Right renal cortex interstitium (tissue), 3 donors: ENCODE data around the gene HDDC3. TPM values are rescaled to one million over a fixed set of nuclear protein-coding genes. Genes with fewer than 3 reads are reported as not detected.

ENCODE experiments used
- DNase-seq, 3 donors: peaks; one replicate each; pipeline ENCODE4 v3.0.0-alpha.2; 2013; ENCODE audit warnings: low read depth in 3 of 3, low spot score in 2 of 3
- polyA plus RNA-seq, 3 donors: library from polyadenylated mRNA; unstranded; fragments of 120-200 nt; gene quantifications; one replicate each; pipeline ENCODE4 v1.2.1, GENCODE V29; 2013; ENCODE audit not compliant: insufficient read length in 3 of 3

The HDDC3 gene
- polyA plus RNA-seq, 3 donors: 12.5 to 16.1 (median 15.9) TPM

DNA sequence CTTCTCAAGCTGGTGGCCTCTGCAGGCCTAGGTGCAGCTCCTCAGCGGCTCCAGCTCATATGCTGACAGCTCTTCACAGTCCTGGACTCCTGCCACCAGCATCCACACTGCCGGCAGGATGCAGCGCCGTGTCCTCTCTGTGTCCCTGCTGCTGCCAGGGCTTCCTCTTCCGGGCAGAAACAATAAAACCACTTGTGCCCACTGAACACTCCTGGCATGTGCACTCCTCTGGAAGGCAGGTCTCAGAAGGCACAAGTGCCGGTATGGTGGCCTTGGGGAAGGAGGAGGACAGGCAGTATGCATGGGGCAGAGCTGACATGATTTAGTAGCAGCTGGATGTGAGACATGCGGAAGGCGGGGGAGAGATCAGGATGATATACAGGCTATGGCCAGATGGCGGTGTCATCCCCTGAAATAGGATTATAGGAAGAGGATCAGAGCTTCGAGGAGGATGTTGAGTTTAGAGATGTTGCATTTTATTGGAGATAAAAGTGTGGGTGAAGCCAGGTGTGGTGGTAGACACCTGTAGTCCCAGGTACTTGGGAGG is 36.7 kb downstream of the HDDC3 start:
- DNase-seq: no peak

DNA sequence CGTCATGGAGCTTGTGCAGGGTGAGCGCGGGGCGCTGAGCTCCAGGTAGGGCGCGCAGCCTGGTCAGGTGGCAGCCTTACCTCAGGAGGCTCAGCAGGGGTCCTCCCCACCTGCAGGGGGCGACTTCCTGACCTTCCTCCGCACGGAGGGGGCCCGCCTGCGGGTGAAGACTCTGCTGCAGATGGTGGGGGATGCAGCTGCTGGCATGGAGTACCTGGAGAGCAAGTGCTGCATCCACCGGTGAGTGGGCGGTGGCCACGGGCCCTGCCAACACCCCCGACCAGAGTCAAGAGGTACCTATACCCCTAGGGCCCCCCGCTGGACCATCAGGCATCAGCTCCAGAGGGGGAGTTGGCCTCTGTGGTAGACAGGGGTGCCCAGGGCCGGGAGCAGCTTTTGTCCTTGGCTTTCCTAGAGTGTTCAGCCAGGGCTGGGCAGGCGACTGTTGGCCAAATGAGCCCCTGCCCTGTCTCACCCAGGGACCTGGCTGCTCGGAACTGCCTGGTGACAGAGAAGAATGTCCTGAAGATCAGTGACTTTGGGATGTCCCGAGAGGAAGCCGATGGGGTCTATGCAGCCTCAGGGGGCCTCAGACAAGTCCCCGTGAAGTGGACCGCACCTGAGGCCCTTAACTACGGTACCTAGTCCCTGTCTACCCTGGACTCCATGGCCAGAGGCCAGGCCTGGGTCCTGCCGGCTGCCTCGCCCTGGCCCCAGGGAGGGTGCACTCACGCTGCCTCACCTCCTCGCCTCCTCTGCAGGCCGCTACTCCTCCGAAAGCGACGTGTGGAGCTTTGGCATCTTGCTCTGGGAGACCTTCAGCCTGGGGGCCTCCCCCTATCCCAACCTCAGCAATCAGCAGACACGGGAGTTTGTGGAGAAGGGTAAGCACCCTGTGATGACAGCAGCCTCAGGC is 38.9 kb downstream of the HDDC3 start:
- DNase-seq: no peak

DNA sequence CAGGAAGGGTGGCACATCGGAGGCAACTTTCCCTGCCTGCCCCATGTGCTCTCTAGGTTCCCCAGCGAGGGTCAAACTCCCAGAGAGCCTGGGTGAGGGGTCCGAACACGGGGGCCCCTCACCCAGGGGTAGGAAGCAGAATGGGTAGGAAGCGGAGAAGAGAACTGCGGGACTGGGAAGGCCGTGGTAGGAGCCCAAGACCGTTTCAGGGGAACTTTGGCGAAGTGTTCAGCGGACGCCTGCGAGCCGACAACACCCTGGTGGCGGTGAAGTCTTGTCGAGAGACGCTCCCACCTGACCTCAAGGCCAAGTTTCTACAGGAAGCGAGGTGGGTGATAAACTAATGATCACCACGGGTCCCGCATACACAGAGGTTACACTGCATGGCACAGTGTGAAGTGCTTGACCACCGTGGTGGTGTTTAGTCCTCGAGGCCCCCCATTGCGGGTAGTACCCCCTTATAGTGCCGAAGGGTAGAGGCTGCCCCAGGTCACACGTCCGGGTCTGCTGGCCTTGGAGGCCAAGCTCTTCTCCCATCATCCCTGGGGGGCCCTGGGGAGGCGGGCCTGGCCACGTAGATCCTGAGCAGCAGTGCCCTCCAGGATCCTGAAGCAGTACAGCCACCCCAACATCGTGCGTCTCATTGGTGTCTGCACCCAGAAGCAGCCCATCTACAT is 39.7 kb downstream of the HDDC3 start:
- no peak for DNase-seq

DNA sequence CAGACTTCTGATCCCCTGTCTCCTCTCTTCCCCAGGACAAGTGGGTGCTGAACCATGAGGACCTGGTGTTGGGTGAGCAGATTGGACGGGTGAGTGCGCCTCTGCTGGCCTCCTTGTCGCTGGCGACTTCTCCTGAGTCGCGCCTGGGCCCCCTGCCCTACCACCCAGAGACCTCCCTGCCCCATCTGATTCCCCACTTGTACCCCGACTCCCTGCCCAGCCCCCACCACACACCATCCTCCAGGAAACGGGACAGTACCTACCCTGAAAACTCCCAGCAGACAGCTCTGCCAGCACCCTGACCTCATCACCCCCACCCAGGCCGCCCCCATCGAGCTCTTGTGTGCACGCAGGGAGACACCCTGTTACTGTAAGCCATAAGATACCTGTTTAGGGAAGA is 40.3 kb downstream of the HDDC3 start:
- no peak for DNase-seq

DNA sequence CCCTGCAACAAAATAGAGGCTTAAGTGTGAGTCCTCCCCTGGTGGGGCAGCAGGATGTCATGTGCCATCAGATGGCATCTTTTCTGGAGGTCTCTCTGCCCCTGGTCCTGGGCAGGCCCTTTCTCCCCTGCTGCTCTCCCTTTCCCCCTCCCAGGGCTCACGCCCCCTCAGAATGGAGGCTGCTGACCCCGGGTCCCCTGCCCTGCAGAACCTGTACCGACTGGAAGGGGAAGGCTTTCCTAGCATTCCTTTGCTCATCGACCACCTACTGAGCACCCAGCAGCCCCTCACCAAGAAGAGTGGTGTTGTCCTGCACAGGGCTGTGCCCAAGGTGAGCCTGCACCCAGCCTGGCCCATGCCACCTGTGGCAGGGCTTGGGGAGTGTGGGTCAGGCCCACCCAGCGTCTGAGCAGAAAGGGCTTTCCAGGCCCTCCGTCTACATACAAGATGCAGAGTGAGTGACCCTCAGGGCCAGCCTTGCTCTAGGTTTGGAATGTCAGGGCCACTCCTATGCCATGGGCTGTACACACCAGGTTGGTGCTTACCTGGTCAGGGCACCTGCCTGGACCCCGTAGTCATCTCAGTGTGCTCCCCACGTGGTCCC is 40.9 kb downstream of the HDDC3 start:
- no peak for DNase-seq

DNA sequence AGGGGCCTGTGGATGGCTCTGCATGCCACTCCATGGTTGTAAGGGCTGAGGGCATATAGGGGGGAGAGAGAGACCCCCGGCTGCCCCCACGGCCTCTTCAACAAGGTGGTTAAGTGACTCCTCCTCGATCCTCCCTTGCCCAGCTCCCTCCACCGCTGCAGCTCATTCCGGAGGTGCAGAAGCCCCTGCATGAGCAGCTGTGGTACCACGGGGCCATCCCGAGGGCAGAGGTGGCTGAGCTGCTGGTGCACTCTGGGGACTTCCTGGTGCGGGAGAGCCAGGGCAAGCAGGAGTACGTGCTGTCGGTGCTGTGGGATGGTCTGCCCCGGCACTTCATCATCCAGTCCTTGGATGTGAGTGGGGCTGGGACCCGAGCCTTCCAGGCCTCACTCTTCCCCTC is 41.5 kb downstream of the HDDC3 start:
- no peak for DNase-seq

DNA sequence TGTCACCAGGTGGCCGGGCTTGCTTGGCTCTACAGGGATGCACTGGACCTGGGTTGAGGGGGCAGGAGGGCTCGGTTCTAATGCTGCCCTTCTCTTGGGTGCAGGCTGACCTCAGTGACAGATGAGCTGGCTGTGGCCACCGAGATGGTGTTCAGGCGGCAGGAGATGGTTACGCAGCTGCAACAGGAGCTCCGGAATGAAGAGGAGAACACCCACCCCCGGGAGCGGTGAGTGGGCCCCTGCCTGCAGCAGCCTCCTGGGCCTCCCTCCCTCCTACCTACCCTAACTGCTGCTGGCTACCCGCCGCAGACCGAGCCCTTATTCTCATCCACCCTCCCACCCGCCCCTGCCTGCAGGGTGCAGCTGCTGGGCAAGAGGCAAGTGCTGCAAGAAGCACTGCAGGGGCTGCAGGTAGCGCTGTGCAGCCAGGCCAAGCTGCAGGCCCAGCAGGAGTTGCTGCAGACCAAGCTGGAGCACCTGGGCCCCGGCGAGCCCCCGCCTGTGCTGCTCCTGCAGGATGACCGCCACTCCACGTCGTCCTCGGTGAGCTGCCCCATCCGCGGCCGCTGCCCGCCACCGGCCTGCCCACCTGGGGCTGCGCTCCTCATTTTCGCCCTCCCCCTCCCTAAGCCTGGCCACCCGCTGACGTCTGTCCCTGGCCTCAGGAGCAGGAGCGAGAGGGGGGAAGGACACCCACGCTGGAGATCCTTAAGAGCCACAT is 42.5 kb downstream of the HDDC3 start:
- DNase-seq: no peak

DNA sequence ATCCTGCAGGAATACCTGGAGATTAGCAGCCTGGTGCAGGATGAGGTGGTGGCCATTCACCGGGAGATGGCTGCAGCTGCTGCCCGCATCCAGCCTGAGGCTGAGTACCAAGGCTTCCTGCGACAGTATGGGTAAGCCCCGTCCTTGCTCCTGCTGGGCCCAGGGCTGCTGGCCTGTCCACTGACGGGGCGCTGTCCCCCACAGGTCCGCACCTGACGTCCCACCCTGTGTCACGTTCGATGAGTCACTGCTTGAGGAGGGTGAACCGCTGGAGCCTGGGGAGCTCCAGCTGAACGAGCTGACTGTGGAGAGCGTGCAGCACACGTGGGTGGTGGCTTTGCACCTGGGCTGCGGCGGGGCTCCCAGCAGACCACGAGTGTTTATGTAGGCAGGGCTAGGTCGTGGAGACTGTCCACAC is 43.0 kb downstream of the HDDC3 start:
- DNase-seq: no peak

DNA sequence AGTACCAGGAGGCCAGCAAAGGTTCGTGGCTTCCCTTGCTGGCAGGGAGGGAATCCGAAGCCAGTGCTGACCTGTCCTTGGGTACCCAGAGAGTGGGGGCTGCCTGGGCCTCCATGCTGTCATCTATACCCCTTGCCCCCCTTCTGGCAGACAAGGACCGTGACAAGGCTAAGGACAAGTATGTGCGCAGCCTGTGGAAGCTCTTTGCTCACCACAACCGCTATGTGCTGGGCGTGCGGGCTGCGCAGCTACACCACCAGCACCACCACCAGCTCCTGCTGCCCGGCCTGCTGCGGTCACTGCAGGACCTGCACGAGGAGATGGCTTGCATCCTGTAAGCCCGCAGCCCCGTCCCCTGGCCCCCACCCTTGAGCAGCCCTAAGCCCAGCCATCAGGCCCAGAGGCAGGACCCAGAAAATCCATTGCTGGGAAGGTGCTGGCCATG is 45.3 kb downstream of the HDDC3 start:
- DNase-seq: no peak

DNA sequence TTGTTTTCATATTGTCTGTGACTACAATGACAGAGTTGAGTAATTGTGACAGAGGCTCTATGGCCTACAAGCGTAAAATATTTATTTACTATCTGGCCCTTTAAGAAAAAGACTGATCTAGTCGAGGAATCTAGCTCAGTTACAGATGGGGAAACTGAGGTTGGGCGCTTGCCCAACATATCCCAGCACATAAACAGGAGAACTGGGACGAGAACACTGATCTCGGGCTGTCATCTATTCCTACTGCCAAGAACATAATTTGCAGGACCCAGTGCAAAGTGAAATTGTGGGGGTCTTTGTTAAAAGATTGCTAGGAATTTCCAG is 46.1 kb downstream of the HDDC3 start:
- no peak for DNase-seq

DNA sequence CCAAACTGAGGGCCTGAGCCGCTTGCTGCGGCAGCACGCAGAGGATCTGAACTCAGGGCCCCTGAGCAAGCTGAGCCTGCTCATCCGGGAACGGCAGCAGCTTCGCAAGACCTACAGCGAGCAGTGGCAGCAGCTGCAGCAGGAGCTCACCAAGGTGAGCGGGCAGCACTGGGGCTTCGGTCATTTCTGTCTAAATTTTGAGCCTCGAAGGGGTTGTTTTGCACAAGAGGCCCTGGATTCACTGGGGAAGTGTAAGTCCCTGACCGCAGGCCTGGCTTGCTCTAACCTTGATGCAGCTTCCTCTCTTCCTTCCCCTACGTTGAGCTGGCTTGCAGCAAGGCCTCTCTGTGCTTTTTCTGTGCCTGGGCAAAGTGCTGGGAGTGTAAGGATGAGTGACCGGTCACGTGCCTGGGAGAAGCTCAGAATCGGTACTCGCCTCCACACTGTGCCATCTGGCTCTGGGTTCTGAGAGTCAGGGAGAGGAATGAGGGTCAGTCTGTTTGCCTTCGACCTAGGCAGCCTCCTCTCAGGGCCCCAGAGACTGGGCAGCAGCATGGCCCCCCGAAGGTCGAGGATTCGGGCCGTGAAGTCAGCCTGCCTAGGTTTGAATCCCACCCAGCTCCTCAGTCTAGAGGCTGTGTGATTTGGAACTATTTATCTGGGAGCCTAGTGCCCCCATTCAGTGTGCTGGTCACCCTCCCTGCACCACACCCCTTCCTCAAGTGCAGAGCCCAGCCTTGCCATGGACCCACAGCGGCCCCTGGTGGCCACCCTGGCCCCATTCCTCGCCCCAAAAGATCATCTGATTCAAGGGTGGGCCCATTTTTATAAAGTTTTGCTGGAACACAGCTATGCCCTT is 46.7 kb downstream of the HDDC3 start:
- DNase-seq: no peak

DNA sequence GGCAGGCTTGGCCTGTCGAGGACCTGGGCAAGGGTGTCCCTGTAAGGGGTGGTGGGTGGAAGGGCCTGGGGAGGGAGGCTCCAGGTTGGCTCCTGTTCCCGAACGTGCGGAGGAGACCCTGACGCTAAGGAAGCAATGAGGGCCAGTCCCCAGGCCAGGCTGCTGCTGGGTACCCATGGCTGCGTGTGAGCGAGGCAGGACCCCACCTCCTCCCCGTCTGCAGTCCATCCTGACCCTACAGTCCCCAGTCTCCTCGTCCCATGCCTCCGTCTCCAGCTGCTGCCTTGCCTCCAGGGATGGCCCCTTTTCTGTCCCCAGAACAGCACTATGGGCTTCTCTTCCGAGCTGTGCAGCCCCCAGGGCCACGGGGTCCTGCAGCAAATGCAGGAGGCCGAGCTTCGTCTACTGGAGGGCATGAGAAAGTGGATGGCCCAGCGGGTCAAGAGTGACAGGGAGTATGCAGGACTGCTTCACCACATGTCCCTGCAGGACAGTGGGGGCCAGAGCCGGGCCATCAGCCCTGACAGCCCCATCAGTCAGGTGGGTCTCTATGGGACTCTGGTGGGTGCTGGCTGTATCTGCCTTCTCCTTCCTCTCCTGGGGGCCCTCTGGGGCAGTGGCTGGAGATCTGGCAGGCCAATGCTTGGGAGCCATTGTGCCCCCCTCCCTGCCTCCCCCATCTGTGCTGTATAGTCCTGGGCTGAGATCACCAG is 47.5 kb downstream of the HDDC3 start:
- no peak for DNase-seq

DNA sequence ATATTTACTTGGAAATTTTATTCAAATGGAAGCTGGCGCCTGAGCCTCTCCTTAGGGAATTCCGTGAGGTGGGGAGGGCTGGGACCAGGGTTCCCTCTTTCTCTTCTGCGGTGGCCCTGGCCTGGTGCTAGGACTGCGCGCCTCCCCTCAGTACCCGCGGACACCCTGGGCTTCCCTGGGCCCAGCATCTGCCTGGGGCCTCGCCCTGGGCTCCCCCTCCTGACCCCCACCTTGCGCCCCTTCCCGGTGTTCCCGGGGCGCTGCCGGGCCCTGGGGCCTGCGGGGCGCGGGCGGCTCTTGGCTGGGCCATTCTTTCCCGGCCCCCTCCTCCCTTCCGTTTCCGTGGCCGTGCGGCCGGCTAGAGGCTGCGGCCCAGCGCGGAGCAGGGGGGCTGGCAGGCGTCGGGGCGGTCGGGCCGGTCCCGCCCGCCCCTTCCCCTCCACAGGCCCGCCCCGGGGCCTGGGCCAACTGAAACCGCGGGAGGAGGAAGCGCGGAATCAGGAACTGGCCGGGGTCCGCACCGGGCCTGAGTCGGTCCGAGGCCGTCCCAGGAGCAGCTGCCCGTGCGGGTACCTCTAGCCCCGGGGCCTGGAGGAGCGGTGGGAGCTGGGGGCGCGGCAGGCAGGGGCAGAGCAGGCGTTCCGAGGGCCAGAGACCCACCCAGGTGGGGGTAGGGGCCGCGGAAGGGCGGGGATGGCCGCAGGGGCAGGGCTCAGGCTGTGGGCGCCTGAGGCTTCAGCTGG is 48.2 kb downstream of the HDDC3 start, which contains the start of gene FES:
FES (plus strand) TSS at position 529 of the 743 bp plus-strand sequence. CDS start 542 bp downstream, outside the sequence.
- DNase-seq: no peak

DNA sequence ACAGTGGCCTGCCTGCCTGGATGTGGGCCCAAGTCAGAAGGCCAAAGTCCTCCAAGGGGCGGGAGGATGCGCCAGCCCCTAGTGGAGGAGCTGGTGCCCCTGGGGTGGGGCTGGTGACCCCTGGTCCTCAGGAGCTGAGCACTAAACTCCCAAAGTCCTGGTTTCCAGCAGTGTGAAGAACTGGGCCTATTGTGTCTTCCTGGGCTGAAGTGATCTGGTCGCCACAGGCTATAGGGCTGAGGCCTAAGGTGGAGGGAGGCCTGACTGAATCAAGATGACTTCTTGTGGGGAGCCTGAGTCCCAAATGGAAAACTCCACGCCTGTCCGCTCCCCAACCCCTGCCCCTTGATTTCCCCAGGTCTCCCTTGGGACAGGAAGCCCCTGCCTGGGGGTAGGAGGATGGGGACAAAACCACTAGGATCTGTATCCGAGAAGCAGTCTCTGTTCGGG is 48.8 kb downstream of the HDDC3 start:
- no peak for DNase-seq

DNA sequence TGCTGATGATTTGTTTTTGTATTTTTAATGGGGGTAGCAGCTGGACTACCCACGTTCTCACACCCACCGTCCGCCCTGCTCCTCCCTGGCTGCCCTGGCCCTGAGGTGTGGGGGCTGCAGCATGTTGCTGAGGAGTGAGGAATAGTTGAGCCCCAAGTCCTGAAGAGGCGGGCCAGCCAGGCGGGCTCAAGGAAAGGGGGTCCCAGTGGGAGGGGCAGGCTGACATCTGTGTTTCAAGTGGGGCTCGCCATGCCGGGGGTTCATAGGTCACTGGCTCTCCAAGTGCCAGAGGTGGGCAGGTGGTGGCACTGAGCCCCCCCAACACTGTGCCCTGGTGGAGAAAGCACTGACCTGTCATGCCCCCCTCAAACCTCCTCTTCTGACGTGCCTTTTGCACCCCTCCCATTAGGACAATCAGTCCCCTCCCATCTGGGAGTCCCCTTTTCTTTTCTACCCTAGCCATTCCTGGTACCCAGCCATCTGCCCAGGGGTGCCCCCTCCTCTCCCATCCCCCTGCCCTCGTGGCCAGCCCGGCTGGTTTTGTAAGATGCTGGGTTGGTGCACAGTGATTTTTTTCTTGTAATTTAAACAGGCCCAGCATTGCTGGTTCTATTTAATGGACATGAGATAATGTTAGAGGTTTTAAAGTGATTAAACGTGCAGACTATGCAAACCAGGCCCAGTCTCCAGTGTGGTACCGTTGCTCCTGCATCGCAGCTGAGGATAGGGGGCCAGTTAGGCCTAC is 49.4 kb downstream of the HDDC3 start:
- DNase-seq: no peak

DNA sequence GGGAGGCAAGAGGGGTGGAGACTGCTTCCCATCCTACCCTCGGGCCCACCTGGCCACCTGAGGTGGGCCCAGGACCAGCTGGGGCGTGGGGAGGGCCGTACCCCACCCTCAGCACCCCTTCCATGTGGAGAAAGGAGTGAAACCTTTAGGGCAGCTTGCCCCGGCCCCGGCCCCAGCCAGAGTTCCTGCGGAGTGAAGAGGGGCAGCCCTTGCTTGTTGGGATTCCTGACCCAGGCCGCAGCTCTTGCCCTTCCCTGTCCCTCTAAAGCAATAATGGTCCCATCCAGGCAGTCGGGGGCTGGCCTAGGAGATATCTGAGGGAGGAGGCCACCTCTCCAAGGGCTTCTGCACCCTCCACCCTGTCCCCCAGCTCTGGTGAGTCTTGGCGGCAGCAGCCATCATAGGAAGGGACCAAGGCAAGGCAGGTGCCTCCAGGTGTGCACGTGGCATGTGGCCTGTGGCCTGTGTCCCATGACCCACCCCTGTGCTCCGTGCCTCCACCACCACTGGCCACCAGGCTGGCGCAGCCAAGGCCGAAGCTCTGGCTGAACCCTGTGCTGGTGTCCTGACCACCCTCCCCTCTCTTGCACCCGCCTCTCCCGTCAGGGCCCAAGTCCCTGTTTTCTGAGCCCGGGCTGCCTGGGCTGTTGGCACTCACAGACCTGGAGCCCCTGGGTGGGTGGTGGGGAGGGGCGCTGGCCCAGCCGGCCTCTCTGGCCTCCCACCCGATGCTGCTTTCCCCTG is 50.2 kb downstream of the HDDC3 start:
- no peak for DNase-seq
